Measurements from ENCODE around the gene USE1.
A peak's percentile ranks its signal among the peaks of the same experiment; 100 is the strongest.

USE1 gene

DNA sequence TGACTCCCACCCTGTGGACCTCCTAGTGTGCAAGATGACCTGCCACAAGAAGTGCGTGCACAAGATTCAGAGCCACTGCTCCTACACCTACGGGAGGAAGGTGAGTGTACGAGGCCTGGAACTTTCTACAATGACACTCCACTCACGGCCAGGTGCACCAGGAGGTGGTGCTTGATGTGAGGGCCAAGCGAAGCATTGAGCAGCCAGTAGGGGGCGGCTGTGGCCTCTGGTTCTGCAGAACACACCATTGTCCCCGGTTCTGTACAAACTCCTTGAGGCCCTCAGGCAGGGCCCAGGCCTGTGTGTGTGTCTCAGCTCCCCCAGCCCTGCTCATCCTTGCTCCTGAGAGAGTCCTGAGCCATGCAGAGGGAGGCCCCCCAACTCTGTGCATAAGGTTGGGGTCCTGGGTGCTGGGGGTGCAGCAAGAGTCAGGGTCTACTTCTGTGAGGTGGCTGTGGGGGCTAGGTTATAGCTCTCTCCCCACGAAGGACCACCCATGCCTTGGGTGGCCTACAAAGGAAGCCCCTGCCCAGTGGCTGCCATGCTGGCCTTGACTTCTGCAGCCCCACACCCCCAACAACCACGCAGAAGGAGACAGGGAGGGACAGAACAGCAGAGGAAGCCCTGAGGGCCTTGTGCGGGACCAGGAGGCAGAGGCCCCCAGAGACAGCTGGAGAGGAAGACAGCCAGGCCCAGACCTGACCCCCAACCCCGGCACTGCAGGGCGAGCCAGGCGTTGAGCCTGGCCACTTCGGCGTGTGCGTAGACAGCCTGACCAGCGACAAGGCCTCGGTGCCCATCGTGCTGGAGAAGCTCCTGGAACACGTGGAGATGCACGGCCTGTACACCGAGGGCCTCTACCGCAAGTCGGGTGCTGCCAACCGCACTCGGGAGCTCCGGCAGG is 9.7 kb upstream of the USE1 start:
- DNase-seq, result peak; percentile 32

GRCh38 chr19:17206736-17207581 is 8.2 kb upstream of the USE1 start:
- no peak for DNase-seq

GRCh38 chr19:17209126-17210036 is 5.8 kb upstream of the USE1 start:
- peak; percentile 11 for DNase-seq

- DNase-seq, result no peak
Measured at GRCh38 chr19:17210296-17210695, 4.9 kb upstream of the USE1 start.

DNA sequence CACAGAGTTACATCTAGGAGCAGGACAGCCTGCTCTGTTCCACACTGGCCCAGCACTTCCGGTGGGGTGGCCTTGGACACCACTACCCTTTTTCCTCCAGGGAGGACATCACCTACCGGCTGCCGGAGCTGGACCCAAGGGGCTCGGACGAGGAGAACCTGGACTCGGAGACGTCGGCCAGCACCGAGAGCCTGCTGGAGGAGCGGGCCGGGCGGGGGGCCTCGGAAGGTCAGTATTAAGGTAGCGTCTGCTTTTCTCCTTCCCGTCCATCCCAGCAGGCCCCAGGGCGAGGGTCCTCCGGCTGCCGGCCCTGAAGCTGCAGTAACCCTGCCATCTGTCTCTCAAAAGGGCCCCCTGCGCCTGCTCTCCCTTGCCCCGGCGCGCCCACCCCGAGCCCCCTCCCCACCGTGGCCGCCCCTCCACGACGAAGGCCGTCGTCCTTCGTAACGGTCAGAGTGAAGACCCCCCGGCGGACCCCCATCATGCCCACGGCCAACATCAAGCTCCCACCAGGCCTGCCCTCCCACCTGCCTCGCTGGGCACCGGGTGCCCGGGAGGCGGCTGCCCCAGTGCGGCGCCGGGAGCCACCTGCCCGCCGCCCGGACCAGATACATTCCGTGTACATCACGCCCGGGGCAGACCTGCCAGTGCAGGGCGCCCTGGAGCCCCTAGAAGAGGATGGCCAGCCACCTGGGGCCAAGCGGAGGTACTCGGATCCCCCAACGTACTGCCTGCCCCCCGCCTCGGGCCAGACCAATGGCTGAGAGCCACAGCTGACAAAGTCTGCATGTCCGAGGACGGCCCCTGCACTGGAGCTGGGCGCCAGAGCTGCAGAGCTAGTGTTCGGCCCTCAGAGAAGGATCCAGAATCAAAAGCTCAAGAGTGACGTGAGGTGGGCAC is 3.4 kb upstream of the USE1 start:
- no peak for DNase-seq

DNA sequence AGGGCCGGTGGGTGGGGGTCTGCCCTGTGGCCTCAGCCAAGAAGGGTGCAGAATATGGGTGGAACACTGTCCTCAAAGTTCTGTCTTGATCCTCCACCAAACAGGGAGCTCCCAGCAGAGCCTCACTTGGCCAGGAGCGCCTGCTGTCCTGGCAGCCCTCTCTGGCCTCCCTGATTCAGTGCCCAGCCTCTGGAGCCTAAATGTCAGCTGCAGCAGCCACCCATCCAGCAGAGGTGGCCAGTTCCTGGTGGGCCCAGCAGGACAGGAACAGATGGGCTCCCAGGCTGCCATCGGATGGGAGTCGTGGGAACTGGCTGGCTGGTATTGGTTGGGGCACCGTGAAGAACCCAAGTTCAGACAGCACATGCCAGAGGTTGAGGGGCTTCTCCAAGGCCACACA is 1.8 kb upstream of the USE1 start:
- no peak for DNase-seq

DNA sequence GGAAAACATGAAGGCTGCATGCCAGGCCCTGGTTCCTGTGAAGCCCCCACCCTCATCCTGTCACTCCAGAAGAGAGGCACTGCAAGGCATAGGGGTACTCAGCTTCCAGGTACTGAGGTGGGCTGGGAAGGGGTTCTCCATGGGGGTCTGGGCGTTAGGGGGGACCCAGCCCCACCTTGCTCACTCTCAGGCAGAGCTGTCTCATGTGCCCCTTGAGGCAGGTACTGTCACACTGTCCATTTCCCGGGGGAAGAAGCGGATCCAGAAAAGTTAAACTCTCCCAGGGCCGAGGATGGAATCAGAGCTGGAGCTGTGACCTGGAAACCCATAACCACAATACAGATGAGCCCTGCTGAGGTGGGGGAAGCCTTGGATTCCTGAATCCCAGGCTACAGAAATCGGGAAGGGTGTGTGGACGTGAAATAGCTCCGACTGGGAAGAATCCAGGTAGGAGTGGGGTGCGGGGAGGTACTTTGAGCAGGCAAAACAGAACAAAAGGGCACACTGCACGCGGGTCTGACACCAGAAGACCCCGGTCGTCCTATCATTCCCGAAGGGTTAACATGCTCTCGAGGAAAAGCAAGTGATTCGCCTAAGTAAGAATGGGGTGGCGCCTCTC is 540 bp upstream of the USE1 start:
- DNase-seq, result no peak

DNA sequence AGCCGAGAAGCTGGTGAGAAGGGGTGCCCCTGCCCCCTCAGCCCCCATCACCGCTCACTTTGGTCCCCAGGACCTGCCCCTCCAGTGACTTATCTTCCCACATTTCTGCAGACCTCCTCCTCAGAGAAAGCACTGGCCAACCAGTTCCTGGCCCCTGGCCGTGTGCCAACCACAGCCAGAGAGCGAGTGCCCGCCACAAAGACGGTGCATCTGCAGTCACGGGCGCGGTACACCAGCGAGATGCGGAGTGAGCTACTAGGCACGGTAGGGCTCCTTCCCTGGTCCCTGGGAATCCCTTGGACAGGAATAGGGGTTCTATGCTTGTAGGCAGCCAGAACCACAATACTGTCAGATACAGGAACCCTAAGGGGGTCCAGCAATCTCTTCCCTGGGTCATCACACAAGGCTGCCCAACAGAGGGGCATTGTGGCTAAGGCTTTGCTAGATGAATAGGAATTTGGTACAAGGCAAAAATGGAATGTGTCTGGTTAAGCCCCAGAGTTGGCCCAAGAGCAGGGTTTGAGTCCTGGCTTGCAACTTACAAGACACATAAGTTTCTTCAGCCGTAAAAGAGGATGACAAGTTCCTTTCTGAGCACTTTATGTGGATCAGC is 1.0 kb downstream of the USE1 start:
- no peak for DNase-seq

DNA sequence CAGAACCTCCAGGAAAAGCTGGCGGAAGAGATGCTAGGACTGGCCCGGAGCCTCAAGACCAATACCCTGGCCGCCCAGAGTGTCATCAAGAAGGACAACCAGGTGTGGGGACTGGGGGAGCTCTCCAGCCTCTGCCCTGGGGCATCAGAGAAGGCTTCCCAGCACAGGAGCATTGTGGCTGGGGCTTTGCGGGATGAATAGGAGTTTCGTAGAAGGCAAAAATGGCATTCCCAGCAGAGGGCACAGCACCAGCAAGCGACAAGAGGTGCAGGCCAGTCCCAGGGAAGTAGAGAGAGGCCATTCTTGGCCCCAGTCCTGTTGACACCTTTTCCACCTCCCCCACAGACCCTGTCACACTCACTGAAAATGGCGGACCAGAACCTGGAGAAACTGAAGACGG is 4.1 kb downstream of the USE1 start:
- no peak for DNase-seq

DNA sequence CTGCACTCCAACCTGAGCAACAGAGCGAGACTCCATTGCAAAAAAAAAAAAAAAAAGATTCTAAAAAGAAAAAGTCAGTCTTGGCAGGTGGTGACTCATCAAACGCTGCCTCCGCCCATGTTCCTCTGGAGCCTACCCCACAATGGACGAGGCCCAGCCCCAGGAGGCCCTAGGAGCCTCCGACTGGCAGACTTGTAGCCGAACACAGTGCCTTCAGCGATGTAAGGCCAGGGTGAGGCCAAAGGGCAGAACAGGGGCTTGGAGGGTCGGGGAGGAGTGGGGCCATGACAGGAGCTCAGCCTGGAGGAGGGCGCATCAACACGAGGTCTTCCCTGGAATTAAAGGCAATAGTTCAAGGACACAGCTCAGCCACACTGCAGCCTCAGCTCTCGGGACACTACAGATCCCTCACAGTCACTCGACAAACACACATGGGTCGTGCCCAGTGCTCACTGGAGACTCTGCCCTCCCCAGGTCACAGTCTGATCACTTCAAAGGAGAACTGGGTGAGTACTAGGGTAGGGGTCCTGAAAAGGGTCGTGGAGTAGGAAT is 5.1 kb downstream of the USE1 start:
- DNase-seq, result no peak

DNA sequence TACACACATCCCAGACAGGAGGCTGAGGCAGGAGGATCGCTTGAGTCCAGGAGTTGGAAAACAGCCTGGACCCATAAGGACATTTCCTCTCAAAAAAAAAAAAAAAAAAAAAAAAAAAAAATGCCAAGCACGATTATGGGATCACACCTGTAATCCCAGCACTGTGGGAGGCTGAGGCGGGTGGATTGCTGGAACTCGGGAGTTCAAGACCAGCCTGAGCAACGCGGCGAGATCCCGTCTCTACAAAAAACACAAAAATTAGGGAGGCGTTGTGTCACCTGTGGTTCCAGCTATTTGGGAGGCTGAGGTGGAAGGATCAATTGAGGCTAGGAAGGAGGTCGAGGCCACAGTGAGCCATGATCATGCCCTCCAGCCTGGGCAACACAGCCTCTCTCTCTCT is 9.9 kb downstream of the USE1 start:
- no peak for DNase-seq

GRCh38 chr19:17226002-17226933 is 11.1 kb downstream of the USE1 start, which contains the start of gene OCEL1:
TSS of gene OCEL1 (plus strand) at chr19:17226226. CDS start at chr19:17226248, 22 bp downstream.
- DNase-seq, result peak; percentile 92

- DNase-seq, result no peak
Measured at GRCh38 chr19:17227798-17228367, 12.7 kb downstream of the USE1 start.

GRCh38 chr19:17229890-17230289 is 14.7 kb downstream of the USE1 start:
- DNase-seq, result no peak

DNA sequence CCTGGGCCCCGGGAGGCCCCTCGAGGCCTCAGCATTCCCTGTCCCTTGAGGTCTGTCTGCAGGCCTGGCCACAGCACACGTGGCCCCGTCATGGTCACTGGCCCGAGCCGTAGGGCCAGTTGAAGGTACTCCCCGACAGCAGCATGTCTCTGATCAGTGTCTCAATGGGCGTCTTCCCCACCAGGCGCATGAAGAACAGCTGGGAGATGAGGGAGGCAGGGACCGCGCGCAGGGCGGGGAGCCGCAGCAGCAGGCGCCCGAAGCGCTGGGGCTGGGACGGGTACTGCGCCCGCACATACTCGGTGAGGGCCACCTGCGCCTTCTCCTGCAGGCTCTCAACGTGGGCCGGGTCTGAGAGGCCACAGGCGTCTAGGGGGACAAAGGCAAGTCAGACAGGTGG is 17.1 kb downstream of the USE1 start:
- no peak for DNase-seq

DNA sequence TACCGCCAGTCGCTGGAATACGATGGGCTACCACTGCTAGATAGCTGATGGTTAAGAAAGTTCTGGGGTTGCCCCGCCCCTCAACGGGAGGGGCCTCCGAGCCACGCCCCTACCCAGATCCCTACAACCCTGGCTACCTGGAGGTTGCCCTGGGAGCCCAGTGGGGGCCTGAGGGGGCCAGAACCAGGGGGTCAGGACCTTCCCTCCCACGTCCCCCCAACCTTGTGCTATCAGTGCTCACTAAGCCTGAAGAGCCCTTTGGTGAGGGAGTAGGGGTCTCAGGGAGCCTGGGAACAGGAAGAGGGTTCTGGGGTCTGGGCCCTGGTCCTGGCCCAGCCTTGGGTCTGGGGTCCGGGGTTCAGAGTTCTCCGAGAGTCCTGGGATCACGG is 19.7 kb downstream of the USE1 start:
- peak; percentile 41 for DNase-seq

DNA sequence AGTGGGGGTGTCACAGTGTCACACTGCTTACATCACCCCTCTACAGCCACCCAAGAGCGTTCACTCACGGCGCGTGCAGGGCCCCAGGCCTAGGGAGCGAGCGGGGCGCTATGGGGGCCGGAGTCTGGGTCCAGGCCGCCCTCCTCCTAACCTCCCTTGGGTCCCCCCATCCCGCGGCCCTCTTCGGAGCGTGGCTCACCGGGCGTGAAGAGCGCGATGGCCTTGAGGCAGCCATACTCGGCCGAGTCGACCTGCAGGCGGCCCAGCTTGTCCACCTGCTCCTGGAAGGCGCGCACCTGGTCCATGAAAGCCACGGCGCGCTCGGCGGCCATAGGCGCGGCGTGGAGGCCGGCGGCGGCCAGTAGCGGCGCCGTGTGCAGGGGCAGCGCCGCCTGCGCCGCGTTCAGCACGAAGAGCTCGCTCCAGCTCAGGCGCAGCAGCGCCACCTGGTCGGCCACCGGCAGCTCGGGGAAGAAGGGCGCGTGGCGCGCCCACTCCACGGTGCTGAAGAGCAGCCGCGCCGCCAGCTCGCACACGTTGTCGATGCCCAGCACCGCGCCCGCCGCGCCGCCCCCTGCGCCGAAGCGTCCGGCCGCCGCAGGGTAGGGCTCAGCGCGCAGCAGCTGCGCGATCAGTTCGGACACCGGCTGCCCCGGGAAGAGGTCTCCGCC is 20.3 kb downstream of the USE1 start:
- DNase-seq, result peak; percentile 46

Data from effector CD8-positive, alpha-beta T cell (primary cell).